ENCODE results near the gene MAP3K7CL.

MAP3K7CL gene

DNA sequence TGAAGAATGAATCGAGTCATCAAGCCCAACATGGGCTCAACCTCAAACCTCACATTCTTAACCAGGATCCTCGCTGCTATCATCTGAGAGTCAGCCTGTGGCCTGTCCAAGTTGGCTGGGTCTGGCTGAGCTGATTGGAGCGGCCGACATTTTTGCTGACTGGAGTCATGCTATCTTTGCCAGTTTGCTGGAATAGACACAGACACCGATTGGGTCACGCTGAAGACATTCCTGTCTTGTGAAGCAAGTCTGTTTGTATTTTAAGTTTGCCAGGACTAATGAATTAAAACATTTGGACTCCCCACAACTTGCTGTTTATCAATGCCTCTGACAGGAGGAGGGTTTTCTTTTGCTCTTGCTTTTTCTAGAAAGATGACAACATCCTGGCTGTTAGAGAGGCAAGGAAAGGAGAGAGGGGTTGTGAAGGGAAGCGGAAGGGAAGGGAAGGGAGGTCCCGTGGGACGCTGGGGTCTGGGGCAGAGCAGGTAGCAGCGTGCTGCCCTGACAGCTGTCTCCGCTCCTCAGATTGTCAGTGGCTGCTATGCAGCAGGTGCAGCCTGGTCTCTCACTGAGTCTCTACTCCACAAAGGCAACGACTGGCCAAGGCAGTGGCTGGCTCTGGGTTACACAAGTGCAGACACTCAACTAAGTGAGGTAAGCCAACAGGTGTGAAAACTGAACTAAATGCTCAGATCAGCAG is at the start of gene MAP3K7CL:
Gene MAP3K7CL (plus strand): TSS at position 375 of the 700 bp plus-strand sequence. CDS start 2,701 bp downstream, outside the sequence.
- peak in 1 of 2 experiments; percentile 73 for DNase-seq

DNA sequence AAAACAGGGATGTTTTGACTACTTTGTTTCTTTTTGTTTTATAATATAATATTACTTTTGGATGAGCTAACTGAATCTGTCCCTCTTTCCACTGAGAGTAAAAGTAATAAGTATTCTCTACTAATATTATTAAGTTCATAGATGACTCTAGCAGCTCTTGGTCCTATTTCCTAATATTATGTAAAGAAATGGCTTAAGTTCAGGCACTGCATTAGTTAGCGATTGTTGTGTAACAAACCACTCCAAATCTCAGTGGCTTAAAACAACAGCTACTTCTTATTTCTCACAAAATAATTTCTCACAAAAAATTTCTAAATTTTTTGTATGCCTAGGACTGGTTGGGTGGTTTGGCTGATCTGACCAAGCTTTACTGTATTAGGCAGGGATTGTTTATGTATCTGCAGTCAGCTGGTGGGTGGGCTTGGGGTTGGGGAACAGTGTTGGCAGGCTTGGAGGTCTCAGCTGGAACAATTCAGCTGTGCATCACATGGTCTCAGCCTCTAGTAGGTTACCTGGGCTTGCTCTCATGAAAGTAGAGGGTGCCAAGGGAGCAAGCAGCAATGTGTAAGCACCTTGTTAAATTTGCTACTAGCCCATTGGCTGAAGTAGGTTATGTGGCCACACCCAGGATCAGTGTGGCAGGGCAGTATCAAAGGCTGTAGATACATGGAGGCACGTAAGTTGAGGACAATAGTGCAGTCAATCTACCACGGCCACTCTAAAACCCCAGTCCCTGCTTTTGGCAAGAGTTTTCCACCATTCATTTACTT is 48.2 kb upstream of the MAP3K7CL start:
- DNase-seq = no peak

GRCh38 chr21:29083306-29083705 is 47.1 kb upstream of the MAP3K7CL start:
- DNase-seq = no peak

DNA sequence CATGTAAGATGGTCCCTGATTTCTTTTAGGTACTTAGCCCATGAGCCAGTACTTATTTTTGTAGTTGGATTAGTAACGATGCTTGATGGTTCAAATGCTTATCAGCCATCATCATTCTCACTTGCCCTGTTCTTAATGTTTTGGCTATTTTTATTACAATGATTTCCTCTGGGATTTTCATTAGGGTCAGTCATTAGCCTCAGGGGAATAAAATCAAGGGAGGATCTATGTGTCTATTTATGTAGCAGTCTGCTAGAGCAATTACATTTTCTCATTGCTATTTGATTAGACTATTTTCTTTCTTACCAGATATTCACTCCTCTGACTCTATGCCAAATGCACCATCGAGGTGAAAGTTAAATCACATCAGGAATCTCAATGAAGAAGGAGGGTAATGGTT is 46.1 kb upstream of the MAP3K7CL start:
- DNase-seq = no peak

GRCh38 chr21:29085106-29085752 is 45.2 kb upstream of the MAP3K7CL start:
- DNase-seq = no peak

GRCh38 chr21:29091033-29091432 is 39.4 kb upstream of the MAP3K7CL start:
- no peak for DNase-seq

- DNase-seq = no peak
Measured at GRCh38 chr21:29092102-29092959, 38.1 kb upstream of the MAP3K7CL start.

- DNase-seq = no peak
Measured at GRCh38 chr21:29096218-29097015, 34.0 kb upstream of the MAP3K7CL start.

DNA sequence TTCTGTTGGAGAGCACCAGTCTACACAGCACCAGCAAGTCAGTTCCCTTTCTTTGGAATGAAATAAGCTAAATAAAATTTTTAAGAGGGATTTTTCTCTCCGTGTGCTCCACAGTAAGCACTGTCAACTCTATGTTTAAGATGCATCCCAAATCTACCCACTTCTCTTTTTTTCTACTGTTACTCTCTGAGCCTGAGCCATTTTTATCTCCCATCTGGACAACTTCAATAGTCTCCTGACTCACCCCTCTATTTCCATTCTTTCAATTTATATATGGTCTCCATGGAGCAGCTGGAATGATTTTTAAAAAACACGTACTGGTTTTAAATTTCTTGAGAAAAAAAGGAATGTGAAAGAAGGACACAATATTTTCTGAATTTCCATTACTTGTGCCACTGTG is 32.3 kb upstream of the MAP3K7CL start:
- DNase-seq = no peak

GRCh38 chr21:29102791-29103257 is 27.6 kb upstream of the MAP3K7CL start:
- no peak for DNase-seq

- no peak for DNase-seq
Measured at GRCh38 chr21:29104239-29104708, 26.2 kb upstream of the MAP3K7CL start.

DNA sequence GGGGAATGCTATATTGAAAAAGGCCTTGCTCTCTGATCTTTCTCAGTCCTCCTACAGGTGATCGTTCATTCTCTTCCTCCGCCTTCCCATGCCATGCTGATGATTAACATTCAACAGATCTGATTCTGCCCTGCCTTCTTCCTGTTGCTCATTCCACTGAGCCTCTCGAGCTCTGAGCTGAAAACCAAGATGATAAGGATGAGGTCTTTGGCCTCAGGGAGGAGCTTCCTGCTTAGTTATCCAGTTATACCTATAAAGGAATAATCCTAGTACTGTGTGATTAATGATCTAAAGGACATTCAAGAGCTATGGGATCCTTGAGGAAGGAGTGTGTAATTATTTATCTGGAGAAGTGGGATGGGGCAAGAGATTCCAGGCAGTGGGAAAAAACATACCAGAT is 25.2 kb upstream of the MAP3K7CL start:
- no peak for DNase-seq

DNA sequence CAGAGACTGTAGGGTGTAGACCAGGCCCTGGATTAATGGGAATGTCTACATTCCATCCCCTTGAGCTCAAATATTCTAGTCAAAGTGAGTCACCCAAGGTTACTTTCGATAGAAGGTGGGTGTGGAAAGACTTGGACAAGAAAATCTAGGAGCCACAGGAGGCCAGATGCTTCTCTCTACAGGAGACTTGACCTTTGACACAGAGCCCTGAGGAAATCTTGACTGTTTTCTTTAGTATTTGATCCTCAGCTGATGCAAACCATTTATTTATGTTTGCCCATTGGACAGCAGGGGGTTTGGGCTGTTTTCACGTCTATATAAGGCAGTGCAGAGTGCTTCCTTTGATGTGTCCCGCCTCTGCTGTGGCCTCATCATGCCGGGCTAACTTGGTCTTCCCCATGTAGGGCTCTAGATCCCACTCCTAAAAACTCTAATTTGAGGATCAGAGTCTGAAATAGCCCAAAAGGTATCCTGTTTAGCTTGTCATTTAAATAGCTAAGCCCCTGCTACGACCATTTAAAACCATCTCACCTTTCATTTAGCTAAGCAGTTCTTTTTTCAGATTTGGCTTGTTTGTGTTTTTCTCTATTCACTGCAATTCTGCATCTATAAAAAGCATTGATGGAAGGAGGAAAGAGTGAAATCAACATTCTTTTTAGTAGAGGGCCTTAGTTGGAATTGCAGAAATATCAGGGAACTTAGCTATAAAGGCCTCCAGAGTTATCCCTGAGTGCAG is 15.5 kb upstream of the MAP3K7CL start:
- DNase-seq = no peak

DNA sequence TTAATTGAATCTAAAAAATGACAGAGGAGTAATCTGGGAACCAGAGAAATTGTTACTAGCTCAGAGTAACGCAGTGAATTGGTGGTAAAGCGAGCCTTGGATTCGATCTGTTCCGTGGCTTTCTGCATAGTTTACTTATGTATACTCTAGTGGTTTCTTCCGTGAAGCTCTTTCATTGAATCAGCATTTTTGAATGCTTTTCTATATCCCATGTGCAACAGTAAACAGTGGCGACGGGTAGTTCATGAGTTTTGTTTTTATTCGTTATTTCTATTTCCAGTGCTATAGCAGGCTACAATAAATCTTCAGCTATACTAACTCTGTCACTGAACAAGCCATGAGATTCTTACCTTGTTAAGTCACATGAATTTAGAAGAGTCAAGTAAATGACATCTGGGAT is 14.5 kb upstream of the MAP3K7CL start:
- DNase-seq = no peak

GRCh38 chr21:29117372-29117955 is 13.0 kb upstream of the MAP3K7CL start:
- no peak for DNase-seq

DNA sequence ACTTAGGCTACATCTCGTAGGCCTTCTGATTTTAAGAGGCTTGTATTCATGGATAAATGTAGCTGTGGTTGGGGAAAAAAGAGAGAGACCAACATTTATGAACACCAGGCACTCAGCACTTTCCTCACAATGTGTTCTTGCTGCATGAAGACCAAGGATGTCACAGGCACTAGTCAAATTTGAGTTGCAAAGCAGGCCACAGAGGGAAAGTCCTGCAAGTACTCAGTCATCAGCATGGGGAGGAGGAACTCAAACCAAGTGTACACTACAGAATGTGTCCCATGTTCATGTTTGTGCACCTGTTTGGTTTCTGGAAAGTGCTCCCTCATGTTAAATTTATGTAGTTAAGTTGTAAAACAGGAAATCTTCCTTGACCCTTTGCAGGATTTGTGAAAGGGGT is 8.7 kb upstream of the MAP3K7CL start:
- no peak for DNase-seq

- DNase-seq = no peak
Measured at GRCh38 chr21:29124645-29125044, 5.8 kb upstream of the MAP3K7CL start.

DNA sequence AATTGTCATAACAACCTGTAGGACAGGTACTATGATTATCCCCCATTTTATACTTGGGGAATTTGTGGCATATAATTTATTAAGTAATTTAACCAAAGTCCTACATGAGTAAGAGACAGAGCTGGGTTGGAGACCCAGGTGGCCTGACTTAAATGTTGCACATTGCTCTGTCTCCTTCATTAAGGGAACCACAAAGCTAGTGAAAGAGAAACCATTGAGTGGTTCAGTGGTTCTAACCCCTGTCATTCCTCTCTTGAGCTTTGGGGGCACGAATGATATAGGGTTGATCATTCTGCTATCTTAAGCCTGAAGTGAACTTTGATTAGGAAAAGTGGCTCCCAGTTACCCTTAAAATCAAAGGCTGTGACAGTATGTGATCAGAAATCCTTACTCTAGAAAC is 5.3 kb upstream of the MAP3K7CL start:
- DNase-seq = no peak

DNA sequence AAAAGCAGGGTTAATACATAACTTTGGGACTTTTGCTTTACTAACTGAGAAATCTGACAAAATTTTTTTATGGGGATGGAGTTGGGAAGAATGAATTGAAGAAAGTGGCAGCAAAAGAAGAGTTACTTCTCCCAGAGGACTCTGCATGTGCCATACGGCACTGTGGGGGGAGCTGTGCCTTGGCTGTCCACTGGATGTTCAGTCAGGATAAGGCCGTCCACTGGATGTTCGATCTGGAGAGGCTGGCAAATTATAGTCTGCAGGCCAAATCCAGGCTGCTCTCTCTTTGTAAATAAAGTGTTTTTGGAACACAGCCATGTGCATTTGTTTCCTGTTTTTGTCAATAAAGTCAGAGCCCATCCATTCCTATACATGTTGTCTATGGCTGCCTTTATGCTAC is 4.5 kb upstream of the MAP3K7CL start:
- DNase-seq = no peak

DNA sequence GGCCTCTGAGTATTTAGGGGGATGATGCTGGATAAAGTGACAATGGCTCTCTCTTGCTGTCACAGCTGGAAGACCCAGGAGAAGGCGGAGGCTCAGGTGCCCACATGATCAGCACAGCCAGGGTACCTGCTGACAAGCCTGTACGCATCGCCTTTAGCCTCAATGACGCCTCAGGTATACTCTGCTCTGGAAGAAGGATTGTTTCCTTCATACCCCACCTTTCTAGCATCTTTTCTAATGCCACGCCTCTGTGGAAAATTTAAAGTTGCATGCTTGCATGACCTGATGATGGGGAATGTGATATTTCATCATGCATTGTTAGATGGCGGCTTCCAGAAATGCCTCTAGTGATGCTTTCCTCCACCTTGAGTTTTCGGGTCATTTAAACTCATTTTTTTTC is 2.8 kb downstream of the MAP3K7CL start:
- no peak for DNase-seq

DNA sequence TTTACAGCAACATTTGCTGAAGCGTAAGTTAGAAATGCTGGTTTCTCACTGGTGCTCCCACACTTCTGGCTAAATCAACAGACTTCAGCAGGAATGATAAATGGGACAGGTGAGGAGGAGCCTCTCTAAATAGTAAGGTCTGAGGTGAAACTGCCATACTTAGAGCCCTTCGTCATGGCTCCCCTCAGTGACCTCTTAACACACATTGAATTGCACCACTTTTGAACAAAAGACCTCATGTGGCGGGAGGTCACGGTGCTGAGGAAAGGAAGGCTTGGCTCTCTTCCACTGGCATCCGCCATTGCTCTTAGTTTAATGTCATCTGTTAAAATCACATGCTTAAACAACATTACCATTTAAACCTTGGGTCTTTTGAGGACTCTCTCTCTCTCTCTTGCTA is 3.4 kb downstream of the MAP3K7CL start:
- DNase-seq = no peak
